ENCODE results near the gene TRABD2B. TPM values are rescaled to one million over a fixed set of nuclear protein-coding genes. Genes with fewer than 3 reads are reported as not detected.

TRABD2B gene
- total RNA-seq, 2 experiments from 2014 or later: not detected

GRCh38 chr1:47940779-47941178, 56.4 kb downstream of the TRABD2B start:
- H3K27ac Mint-ChIP-seq: no peak overlapping the region
- POLR2A ChIA-PET: no interaction called here
- H3K36me3 Mint-ChIP-seq (ENCODE audit: low read depth): no peaks in the 10 kb centered on the region
- no peaks in the 10 kb centered on the region for H3K9me3 Mint-ChIP-seq
- H3K4me3 Mint-ChIP-seq: no peak overlapping the region
- no peak for DNase-seq
- peaks cover 7% of the 10 kb centered on the region for H3K27me3 Mint-ChIP-seq
- CTCF ChIA-PET: no interaction called here
- no peaks in the 10 kb centered on the region for H3K4me1 Mint-ChIP-seq

- H3K4me1 Mint-ChIP-seq: no peaks in the 10 kb centered on the region
Measured at GRCh38 chr1:47940326-47940725, 56.9 kb downstream of the TRABD2B start.

GRCh38 chr1:47938520-47938919, 58.7 kb downstream of the TRABD2B start:
- CTCF ChIA-PET: no interaction called here
- no peak overlapping the region for H3K27ac Mint-ChIP-seq
- no peaks in the 10 kb centered on the region for H3K9me3 Mint-ChIP-seq
- H3K36me3 Mint-ChIP-seq (ENCODE audit: low read depth): no peaks in the 10 kb centered on the region
- DNase-seq: no peak
- H3K4me1 Mint-ChIP-seq: no peaks in the 10 kb centered on the region
- POLR2A ChIA-PET: no interaction called here
- H3K27me3 Mint-ChIP-seq: peaks cover under 1% of the 10 kb centered on the region
- no peak overlapping the region for H3K4me3 Mint-ChIP-seq

More at GRCh38 chr1:47940326-47940725, 56.9 kb downstream of the TRABD2B start:
- ChIA-PET CTCF (no interaction called here), POLR2A (no interaction called here)
- Mint-ChIP-seq H3K9me3 (no peaks in the 10 kb centered on the region), H3K4me3 (no peak overlapping the region), H3K36me3 (ENCODE audit: low read depth) (no peaks in the 10 kb centered on the region), H3K27ac (no peak overlapping the region), H3K27me3 (peaks cover 7% of the 10 kb centered on the region)
- DNase-seq: no peak

GRCh38 chr1:47937586-47938254, 59.5 kb downstream of the TRABD2B start:
- Mint-ChIP-seq H3K4me1 (no peaks in the 10 kb centered on the region), H3K27ac (no peak overlapping the region), H3K4me3 (no peak overlapping the region), H3K9me3 (no peaks in the 10 kb centered on the region), H3K36me3 (ENCODE audit: low read depth) (no peaks in the 10 kb centered on the region), H3K27me3 (no peaks in the 10 kb centered on the region)
- ChIA-PET POLR2A (no interaction called here), CTCF (interaction anchor here (0.6 kb wide), 1 partner anchor 1369 kb away, joined by 3 read pairs; no protein-coding TSS in a partner anchor)
- no peak for DNase-seq

- no peak for DNase-seq
- POLR2A ChIA-PET: no interaction called here
- no peaks in the 10 kb centered on the region for H3K27me3 Mint-ChIP-seq
- no peaks in the 10 kb centered on the region for H3K4me1 Mint-ChIP-seq
- no peaks in the 10 kb centered on the region for H3K9me3 Mint-ChIP-seq
- no peak overlapping the region for H3K27ac Mint-ChIP-seq
- CTCF ChIA-PET: no interaction called here
- H3K4me3 Mint-ChIP-seq: no peak overlapping the region
- no peaks in the 10 kb centered on the region for H3K36me3 Mint-ChIP-seq (ENCODE audit: low read depth)
Measured at GRCh38 chr1:47936916-47937551, 60.2 kb downstream of the TRABD2B start.

- H3K9me3 Mint-ChIP-seq: no peaks in the 10 kb centered on the region
- H3K27me3 Mint-ChIP-seq: no peaks in the 10 kb centered on the region
- DNase-seq: no peak
- H3K4me1 Mint-ChIP-seq: no peaks in the 10 kb centered on the region
- no peak overlapping the region for H3K27ac Mint-ChIP-seq
- no peaks in the 10 kb centered on the region for H3K36me3 Mint-ChIP-seq (ENCODE audit: low read depth)
- CTCF ChIA-PET: no interaction called here
- no peak overlapping the region for H3K4me3 Mint-ChIP-seq
- POLR2A ChIA-PET: no interaction called here
Measured at GRCh38 chr1:47935856-47936255, 61.3 kb downstream of the TRABD2B start.

GRCh38 chr1:47935163-47935562, 62.0 kb downstream of the TRABD2B start:
- Mint-ChIP-seq H3K27ac (no peak overlapping the region), H3K4me1 (no peaks in the 10 kb centered on the region), H3K27me3 (no peaks in the 10 kb centered on the region), H3K9me3 (no peaks in the 10 kb centered on the region), H3K4me3 (no peak overlapping the region), H3K36me3 (ENCODE audit: low read depth) (no peaks in the 10 kb centered on the region)
- ChIA-PET CTCF (no interaction called here), POLR2A (no interaction called here)
- no peak for DNase-seq

GRCh38 chr1:47934243-47934805, 62.9 kb downstream of the TRABD2B start:
- H3K36me3 Mint-ChIP-seq (ENCODE audit: low read depth): no peaks in the 10 kb centered on the region
- H3K27me3 Mint-ChIP-seq: no peaks in the 10 kb centered on the region
- H3K4me3 Mint-ChIP-seq: no peak overlapping the region
- no peak for DNase-seq
- no peak overlapping the region for H3K27ac Mint-ChIP-seq
- ChIA-PET CTCF (no interaction called here), POLR2A (no interaction called here)
- H3K9me3 Mint-ChIP-seq: no peaks in the 10 kb centered on the region
- H3K4me1 Mint-ChIP-seq: no peaks in the 10 kb centered on the region

- DNase-seq: no peak
- no peaks in the 10 kb centered on the region for H3K4me1 Mint-ChIP-seq
- POLR2A ChIA-PET: no interaction called here
- no peak overlapping the region for H3K27ac Mint-ChIP-seq
- no peak overlapping the region for H3K4me3 Mint-ChIP-seq
- peaks cover 5% of the 10 kb centered on the region for H3K27me3 Mint-ChIP-seq
- CTCF ChIA-PET: interaction anchor here (1.3 kb wide), 1 partner anchor 11 kb away, joined by 3 read pairs; no protein-coding TSS in a partner anchor
- H3K9me3 Mint-ChIP-seq: no peaks in the 10 kb centered on the region
- no peaks in the 10 kb centered on the region for H3K36me3 Mint-ChIP-seq (ENCODE audit: low read depth)
Measured at GRCh38 chr1:47932743-47933142, 64.4 kb downstream of the TRABD2B start.

- H3K4me1 Mint-ChIP-seq: no peaks in the 10 kb centered on the region
- H3K27me3 Mint-ChIP-seq: peaks cover 7% of the 10 kb centered on the region
- no peaks in the 10 kb centered on the region for H3K9me3 Mint-ChIP-seq
- DNase-seq: no peak
- no peak overlapping the region for H3K27ac Mint-ChIP-seq
- no peak overlapping the region for H3K4me3 Mint-ChIP-seq
- POLR2A ChIA-PET: no interaction called here
- no peaks in the 10 kb centered on the region for H3K36me3 Mint-ChIP-seq (ENCODE audit: low read depth)
- CTCF ChIA-PET: no interaction called here
Measured at GRCh38 chr1:47931395-47931794, 65.8 kb downstream of the TRABD2B start.

- ChIA-PET CTCF (no interaction called here), POLR2A (no interaction called here)
- H3K36me3 Mint-ChIP-seq (ENCODE audit: low read depth): no peaks in the 10 kb centered on the region
- H3K27ac Mint-ChIP-seq: no peak overlapping the region
- H3K4me1 Mint-ChIP-seq: no peaks in the 10 kb centered on the region
- peaks cover 7% of the 10 kb centered on the region for H3K27me3 Mint-ChIP-seq
- no peaks in the 10 kb centered on the region for H3K9me3 Mint-ChIP-seq
- no peak for DNase-seq
- H3K4me3 Mint-ChIP-seq: no peak overlapping the region
Measured at GRCh38 chr1:47930210-47930840, 66.9 kb downstream of the TRABD2B start.

GRCh38 chr1:47927165-47927564, 70.0 kb downstream of the TRABD2B start:
- H3K27me3 Mint-ChIP-seq: peaks cover 27% of the 10 kb centered on the region
- H3K27ac Mint-ChIP-seq: no peak overlapping the region
- no peak for DNase-seq
- no peak overlapping the region for H3K4me3 Mint-ChIP-seq
- no peaks in the 10 kb centered on the region for H3K36me3 Mint-ChIP-seq (ENCODE audit: low read depth)
- POLR2A ChIA-PET: no interaction called here
- H3K4me1 Mint-ChIP-seq: no peaks in the 10 kb centered on the region
- no peaks in the 10 kb centered on the region for H3K9me3 Mint-ChIP-seq
- CTCF ChIA-PET: no interaction called here

GRCh38 chr1:47926461-47926999, 70.7 kb downstream of the TRABD2B start:
- no peak overlapping the region for H3K27ac Mint-ChIP-seq
- H3K4me1 Mint-ChIP-seq: no peaks in the 10 kb centered on the region
- ChIA-PET POLR2A (no interaction called here), CTCF (no interaction called here)
- H3K9me3 Mint-ChIP-seq: no peaks in the 10 kb centered on the region
- no peaks in the 10 kb centered on the region for H3K36me3 Mint-ChIP-seq (ENCODE audit: low read depth)
- no peak overlapping the region for H3K4me3 Mint-ChIP-seq
- no peak for DNase-seq
- peaks cover 27% of the 10 kb centered on the region for H3K27me3 Mint-ChIP-seq

Data from activated CD4-positive, alpha-beta T cell treated with anti-CD3 and anti-CD28 coated beads, Interleukin-2, amount 10 ng/mL, durations not matched to agents 7 days and 5 days (primary cell).